Kidney epithelial cell (primary cell): ENCODE measurements around the gene R3HCC1L. TPM values are rescaled to one million over a fixed set of nuclear protein-coding genes. Genes with fewer than 3 reads are reported as not detected.

ENCODE experiments used
- DNase-seq: peaks from one replicate; pipeline ENCODE4 v3.0.0-alpha.2; 2010; ENCODE audit warnings: low read depth
- H3K27me3 ChIP-seq: 2 replicates; pipeline ENCODE4 v1.6.0; 2011; ENCODE audit warnings: low read length; ENCODE audit not compliant: control insufficient read depth, insufficient read depth
- H3K36me3 ChIP-seq: 2 replicates; pipeline ENCODE4 v1.5.1; 2011; ENCODE audit warnings: low read length; ENCODE audit not compliant: control insufficient read depth, insufficient read depth
- H3K4me3 ChIP-seq: 2 replicates; pipeline ENCODE4 v1.5.1; 2011; ENCODE audit warnings: low read depth, mild to moderate bottlenecking, control low read depth, low read length
- CTCF ChIP-seq: IDR thresholded peaks from 2 replicates; pipeline ENCODE4 v1.5.1; 2011; ENCODE audit warnings: mild to moderate bottlenecking, moderate library complexity, low read length, control low read depth, inconsistent platforms; ENCODE audit not compliant: insufficient read depth, poor library complexity, severe bottlenecking
- total RNA-seq: library from RNA; depleted of rRNA; stranded (reverse); fragments of >200 nt; gene quantifications from 2 replicates; pipeline ENCODE4 v1.2.3, GENCODE V29; 2015

The R3HCC1L gene
- total RNA-seq, 1 donor from 2014 or later = 10.7 TPM

- Histone ChIP-seq H3K36me3 (no peaks in the 10 kb centered on the region), H3K27me3 (no peaks in the 10 kb centered on the region), H3K4me3 (no peak overlapping the region)
- TF ChIP-seq CTCF = no peak
- no peak for DNase-seq
Measured at GRCh38 chr10:98270073-98270740, 135.8 kb downstream of the R3HCC1L start.

GRCh38 chr10:98270786-98271185 is 136.3 kb downstream of the R3HCC1L start:
- H3K4me3 ChIP-seq = no peak overlapping the region
- no peak for DNase-seq
- H3K36me3 ChIP-seq = no peaks in the 10 kb centered on the region
- no peaks in the 10 kb centered on the region for H3K27me3 ChIP-seq
- TF ChIP-seq CTCF = no peak

- DNase-seq = no peak
Measured at GRCh38 chr10:98272245-98272644, 137.8 kb downstream of the R3HCC1L start.

GRCh38 chr10:98272656-98273055 is 138.2 kb downstream of the R3HCC1L start:
- Histone ChIP-seq H3K27me3 (no peaks in the 10 kb centered on the region), H3K36me3 (no peaks in the 10 kb centered on the region), H3K4me3 (no peak overlapping the region)
- no peak for TF ChIP-seq CTCF
- no peak for DNase-seq

More at GRCh38 chr10:98272245-98272644, 137.8 kb downstream of the R3HCC1L start:
- Histone ChIP-seq H3K27me3 (no peaks in the 10 kb centered on the region), H3K4me3 (no peak overlapping the region), H3K36me3 (no peaks in the 10 kb centered on the region)
- TF ChIP-seq CTCF = no peak

GRCh38 chr10:98273057-98273850 is 138.8 kb downstream of the R3HCC1L start:
- DNase-seq = no peak
- Histone ChIP-seq H3K36me3 (no peaks in the 10 kb centered on the region), H3K4me3 (no peak overlapping the region), H3K27me3 (no peaks in the 10 kb centered on the region)
- TF ChIP-seq CTCF = no peak
